Spleen (tissue), 11 donors: ENCODE results near the gene HSDL2. TPM values are rescaled to one million over a fixed set of nuclear protein-coding genes. Genes with fewer than 3 reads are reported as not detected.
"Not testable (repeated sequence)": the region's sequence is repeated elsewhere in the genome, so short reads cannot be mapped to it uniquely, and the experiment has no call there.

ENCODE experiments used
- DNase-seq: peaks from one replicate; pipeline ENCODE4 v3.0.0-alpha.2; 2020
- H3K27ac ChIP-seq, 8 donors: fragments of 200-600 bp; sonication (generic) in 7 of 8; 1 replicate in 4 of 8; 2 replicates in 4 of 8; pipeline versions ENCODE4 v1.5.0 to v1.8.0; 2016 to 2021; ENCODE audit warnings: inconsistent platforms in 4 of 8, mild to moderate bottlenecking in 4 of 8, moderate library complexity in 1 of 8
- H3K27me3 ChIP-seq, 7 donors: fragments of 200-600 bp; sonication (generic) in 6 of 7; replicated peaks in 1 of 7; 1 replicate in 4 of 7; 2 replicates in 3 of 7; pipeline versions ENCODE4 v1.5.0 to v1.8.0; 2016 to 2021; ENCODE audit warnings: inconsistent platforms in 3 of 7, mild to moderate bottlenecking in 1 of 7
- H3K36me3 ChIP-seq, 6 donors: fragments of 200-600 bp; sonication (generic) in 5 of 6; 1 replicate in 4 of 6; 2 replicates in 2 of 6; pipeline versions ENCODE4 v1.5.0 to v1.8.0; 2016 to 2021; ENCODE audit warnings: inconsistent platforms in 2 of 6
- H3K4me1 ChIP-seq, 6 donors: fragments of 200-600 bp; sonication (generic) in 5 of 6; 1 replicate in 3 of 6; 2 replicates in 3 of 6; pipeline versions ENCODE4 v1.5.0 to v1.8.0; 2016 to 2021; ENCODE audit warnings: inconsistent platforms in 3 of 6
- H3K4me3 ChIP-seq, 8 donors: fragments of 200-600 bp; sonication (generic) in 7 of 8; 1 replicate in 4 of 8; 2 replicates in 4 of 8; pipeline versions ENCODE4 v1.5.0 to v1.8.0; 2016 to 2021; ENCODE audit warnings: inconsistent platforms in 4 of 8, mild to moderate bottlenecking in 4 of 8, moderate library complexity in 2 of 8
- H3K9me3 ChIP-seq, 8 donors: fragments of 200-600 bp; sonication (generic) in 7 of 8; 1 replicate in 4 of 8; 2 replicates in 4 of 8; pipeline versions ENCODE4 v1.5.0 to v1.8.0; 2016 to 2021; ENCODE audit warnings: inconsistent platforms in 4 of 8
- POLR2A ChIP-seq, 3 donors: fragments of 450-650 bp; IDR thresholded peaks; one replicate each; pipeline ENCODE4 v1.5.1; 2017; ENCODE audit warnings: antibody characterized with exemption in 3 of 3, mild to moderate bottlenecking in 1 of 3
- POLR2AphosphoS5 ChIP-seq, 3 donors: sonication (generic); formaldehyde crosslinking; IDR thresholded peaks; one replicate each; pipeline ENCODE4 v1.5.1; 2017; ENCODE audit warnings: antibody characterized with exemption in 3 of 3
- WGBS, 5 donors: extraction: QIAGEN DNeasy Blood & Tissue Kit in 3 of 5; methylation state at CpG; one replicate each; pipeline versions ENCODE4 v1.1.5 to v1.1.7; 2013 to 2018; 5-methylcytosine and 5-hydroxymethylcytosine counted together
- intact Hi-C: fragments of 100-400 bp; cut with DNase I; formaldehyde crosslinking; loops from one replicate; pipeline ENCODE4 v1.15.0; 2023; ENCODE audit warnings: low total_unique reads
- polyA plus RNA-seq, 3 donors: library from polyadenylated mRNA; stranded (reverse); fragments of 200-250 nt; gene quantifications; one replicate each; pipeline ENCODE4 v1.2.1, GENCODE V29; 2013
- total RNA-seq, 7 donors: library from RNA; depleted of rRNA in 3 of 7; stranded (reverse); fragments of >200 nt in 3 of 7; fragmentation: NEBNext Ultra II Directional in 4 of 7; extraction: Animal tissue kit (Norgen Biotek cat#: 25700) in 4 of 7; gene quantifications; one replicate each; pipeline versions ENCODE4 v1.1.0 to v1.2.1, GENCODE V29; 2016 to 2021
- TF ChIP-seq, protein P1 (sequence below), 11 experiments: fragments of 200-600 bp in 7 of 11; fragments of 450-650 bp in 4 of 11; sonication (generic) in 4 of 11; IDR thresholded peaks in 8 of 11; conservative IDR thresholded peaks in 3 of 11; 1 replicate in 7 of 11; 2 replicates in 4 of 11; pipeline versions ENCODE4 v1.4.0 to v1.8.0; 2016 to 2021; ENCODE audit warnings: antibody characterized with exemption in 11 of 11, inconsistent platforms in 4 of 11, mild to moderate bottlenecking in 1 of 11
- donor health status: healthy with polysubstance abuse.
- donor health status: DM: no; HTN: no; CAD: no; lungs with moderate emphysema.
- donor health status: DM: no; HTN: no; CAD: no.
- donor health status: Bipolar disorder and iron deficiency.
- donor health status: healthy.
- donor health status: DM: no; HTN: no; CAD: no.
- donor health status: DM: yes; HTN: yes; CAD: no.

HSDL2 gene
- total and polyA plus RNA-seq, 10 donors: 11.2 to 42.6 (median 30.3) TPM

DNA sequence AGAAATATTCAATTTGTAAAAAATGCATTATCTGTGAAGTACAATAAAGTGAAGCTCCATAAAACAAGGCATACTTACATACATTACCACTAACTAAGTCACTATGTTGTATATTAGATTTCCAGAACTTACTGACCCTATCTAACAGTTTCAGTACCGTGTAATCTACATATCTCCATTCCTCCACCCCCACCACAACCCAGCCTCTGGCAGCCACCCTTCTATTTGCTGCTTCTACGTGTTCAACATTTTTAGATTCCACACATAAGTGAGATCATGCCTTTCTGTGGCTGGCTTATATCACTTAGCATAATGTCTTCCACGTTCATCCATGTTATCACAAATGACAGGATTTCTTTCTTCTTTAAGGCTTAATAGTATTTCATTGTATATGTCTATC, 15.1 kb upstream of the HSDL2 start:
- no peak for DNase-seq
- Histone ChIP-seq H3K27me3 (no peaks in the 10 kb centered on the region), H3K9me3 (peaks cover 0 to 46% (median 29%) of the 10 kb centered on the region in 8 donors), H3K27ac (no peak overlapping the region), H3K4me3 (no peak overlapping the region), H3K36me3 (no peaks in the 10 kb centered on the region), H3K4me1 (peaks cover 0 to 7% (median 5%) of the 10 kb centered on the region in 6 donors)
- intact Hi-C loops: loop anchor here (5.0 kb wide), 1 partner anchor 277 kb away; no protein-coding TSS in a partner anchor
- no peak for TF ChIP-seq POLR2A (IDR thresholded peaks at IDR 0.05)
- TF ChIP-seq, protein P1, sequence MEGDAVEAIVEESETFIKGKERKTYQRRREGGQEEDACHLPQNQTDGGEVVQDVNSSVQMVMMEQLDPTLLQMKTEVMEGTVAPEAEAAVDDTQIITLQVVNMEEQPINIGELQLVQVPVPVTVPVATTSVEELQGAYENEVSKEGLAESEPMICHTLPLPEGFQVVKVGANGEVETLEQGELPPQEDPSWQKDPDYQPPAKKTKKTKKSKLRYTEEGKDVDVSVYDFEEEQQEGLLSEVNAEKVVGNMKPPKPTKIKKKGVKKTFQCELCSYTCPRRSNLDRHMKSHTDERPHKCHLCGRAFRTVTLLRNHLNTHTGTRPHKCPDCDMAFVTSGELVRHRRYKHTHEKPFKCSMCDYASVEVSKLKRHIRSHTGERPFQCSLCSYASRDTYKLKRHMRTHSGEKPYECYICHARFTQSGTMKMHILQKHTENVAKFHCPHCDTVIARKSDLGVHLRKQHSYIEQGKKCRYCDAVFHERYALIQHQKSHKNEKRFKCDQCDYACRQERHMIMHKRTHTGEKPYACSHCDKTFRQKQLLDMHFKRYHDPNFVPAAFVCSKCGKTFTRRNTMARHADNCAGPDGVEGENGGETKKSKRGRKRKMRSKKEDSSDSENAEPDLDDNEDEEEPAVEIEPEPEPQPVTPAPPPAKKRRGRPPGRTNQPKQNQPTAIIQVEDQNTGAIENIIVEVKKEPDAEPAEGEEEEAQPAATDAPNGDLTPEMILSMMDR (IDR thresholded peaks at IDR 0.05 in 8 of 11, conservative IDR thresholded peaks at IDR 0.05 in 3 of 11): no peak
- TF ChIP-seq POLR2AphosphoS5 (IDR thresholded peaks at IDR 0.05): no peak
- WGBS, 5 donors: 55 to 87% (median 72%) methylated on average over 3 of the region's 3 CpGs

- DNase-seq, intact Hi-C loops: not testable (repeated sequence)
Measured at GRCh38 chr9:112365257-112365656, 14.7 kb upstream of the HSDL2 start.

DNA sequence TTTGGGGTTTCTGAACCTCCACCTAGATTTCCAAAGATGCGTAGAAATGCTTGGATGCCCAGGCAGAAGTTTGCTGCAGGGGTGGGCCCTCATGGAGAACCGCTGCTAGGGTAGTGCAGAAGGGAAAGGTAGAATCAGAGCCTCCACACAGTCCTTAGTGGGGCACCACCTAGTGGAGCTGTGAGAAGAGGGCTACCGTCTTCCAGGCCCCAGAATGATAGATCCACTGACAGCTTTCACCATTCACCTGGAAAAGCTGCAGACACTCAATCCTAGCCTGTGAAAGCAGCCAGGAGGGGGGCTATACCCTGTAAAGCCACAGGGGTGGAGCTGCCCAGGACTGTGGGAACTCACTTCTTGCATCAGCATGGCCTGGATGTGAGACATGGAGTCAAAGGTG, 13.3 kb upstream of the HSDL2 start:
- Histone ChIP-seq H3K36me3 (no peaks in the 10 kb centered on the region), H3K4me1 (peaks cover 0 to 5% (median 3%) of the 10 kb centered on the region in 6 donors), H3K4me3 (no peak overlapping the region), H3K27me3 (no peaks in the 10 kb centered on the region), H3K27ac (no peak overlapping the region), H3K9me3 (peaks cover 0 to 57% (median 38%) of the 10 kb centered on the region in 8 donors)
- TF ChIP-seq, protein P1 (IDR thresholded peaks at IDR 0.05 in 8 of 11, conservative IDR thresholded peaks at IDR 0.05 in 3 of 11): no peak
- no peak for TF ChIP-seq POLR2AphosphoS5 (IDR thresholded peaks at IDR 0.05)
- intact Hi-C loops: no loop called here
- DNase-seq: no peak
- 74 to 91% (median 87%) methylated on average over 3 of the region's 3 CpGs for WGBS, 5 donors

More at GRCh38 chr9:112365257-112365656, 14.7 kb upstream of the HSDL2 start:
- H3K27me3 ChIP-seq, H3K4me3 ChIP-seq, H3K4me1 ChIP-seq, H3K27ac ChIP-seq, H3K36me3 ChIP-seq: not testable (repeated sequence)
- WGBS, 5 donors: 94 to 98% (median 96%) methylated on average over 3 of the region's 3 CpGs
- peaks cover 0 to 51% (median 34%) of the 10 kb centered on the region in 8 donors for H3K9me3 ChIP-seq

GRCh38 chr9:112367465-112367864, 12.4 kb upstream of the HSDL2 start:
- TF ChIP-seq POLR2AphosphoS5 (IDR thresholded peaks at IDR 0.05) (no peak), POLR2A (IDR thresholded peaks at IDR 0.05) (no peak)
- no peak overlapping the region for H3K4me3 ChIP-seq
- intact Hi-C loops: no loop called here

DNA sequence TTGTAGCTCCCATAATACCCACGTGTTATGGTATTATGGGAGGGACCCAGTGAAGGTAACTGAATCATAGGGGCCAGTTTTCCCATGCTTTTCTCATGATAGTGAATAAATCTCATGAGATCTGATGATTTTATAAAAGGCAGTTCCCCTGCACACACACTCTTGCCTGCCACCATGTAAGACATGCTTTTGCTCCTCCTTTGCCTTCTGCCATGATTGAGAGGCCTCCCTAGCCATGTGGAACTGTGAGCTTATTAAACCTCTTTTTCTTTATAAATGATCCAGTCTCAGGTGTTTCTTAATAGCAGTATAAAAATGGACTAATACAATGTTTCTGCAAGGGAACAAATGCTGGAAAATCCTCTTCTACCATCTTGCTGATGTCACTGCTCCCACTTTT, 10.1 kb upstream of the HSDL2 start:
- no peaks in the 10 kb centered on the region for H3K27me3 ChIP-seq
- DNase-seq: no peak
- no peak overlapping the region for H3K4me3 ChIP-seq
- no peak overlapping the region for H3K27ac ChIP-seq
- no peaks in the 10 kb centered on the region for H3K36me3 ChIP-seq
- no peaks in the 10 kb centered on the region for H3K4me1 ChIP-seq
- TF ChIP-seq POLR2A (IDR thresholded peaks at IDR 0.05): no peak
- TF ChIP-seq, protein P1 (IDR thresholded peaks at IDR 0.05 in 8 of 11, conservative IDR thresholded peaks at IDR 0.05 in 3 of 11): no peak
- no peak for TF ChIP-seq POLR2AphosphoS5 (IDR thresholded peaks at IDR 0.05)
- intact Hi-C loops: no loop called here
- WGBS, 5 donors: 85 to 97% (median 90%) methylated on average over 1 of the region's 1 CpG
- H3K9me3 ChIP-seq: peaks cover 0 to 57% (median 38%) of the 10 kb centered on the region in 8 donors

More at GRCh38 chr9:112367465-112367864, 12.4 kb upstream of the HSDL2 start:
- peaks cover 0 to 57% (median 38%) of the 10 kb centered on the region in 8 donors for H3K9me3 ChIP-seq
- H3K27ac ChIP-seq: no peak overlapping the region
- no peaks in the 10 kb centered on the region for H3K4me1 ChIP-seq
- DNase-seq: no peak
- no peaks in the 10 kb centered on the region for H3K36me3 ChIP-seq
- no peaks in the 10 kb centered on the region for H3K27me3 ChIP-seq
